OCI-LY7 (cell line): ENCODE data around the gene RREB1. TPM values are rescaled to one million over a fixed set of nuclear protein-coding genes. Genes with fewer than 3 reads are reported as not detected.

Source experiments
- BruUV-seq: library from RNA; stranded (reverse); fragments of 400-500 nt; replicated peaks from 2 replicates; lab custom pipeline; 2021; lab: Mats Ljungman, UMichigan
- CTCF ChIA-PET: fragments of 300-600 bp; sonication (Branson Sonifier 250); formaldehyde crosslinking; loops from one replicate; lab custom pipeline; 2022; ENCODE audit warnings: antibody characterized with exemption; ENCODE audit not compliant: unreplicated experiment; lab: Charles Lee
- POLR2A ChIA-PET: fragments of 300-600 bp; sonication (Branson Sonifier 250); formaldehyde crosslinking; loops from one replicate; lab custom pipeline; 2022; ENCODE audit warnings: antibody characterized with exemption; lab: Charles Lee
- DNase-seq: peaks from one replicate; pipeline ENCODE4 v3.0.0-alpha.2; 2015; ENCODE audit warnings: low spot score
- H2AFZ ChIP-seq: fragments of 200-600 bp; sonication (generic), shearing (Covaris generic); 2 replicates; pipeline ENCODE4 v1.6.1; 2014; ENCODE audit warnings: mild to moderate bottlenecking, antibody characterized with exemption, low read length, moderate library complexity
- H3K27ac ChIP-seq: fragments of 200-600 bp; sonication (generic); 2 replicates; pipeline ENCODE4 v1.5.1; 2014; ENCODE audit warnings: mixed run types, low read depth, mild to moderate bottlenecking, moderate library complexity, low read length, inconsistent platforms; ENCODE audit not compliant: poor library complexity, severe bottlenecking
- H3K36me3 ChIP-seq: fragments of 200-600 bp; sonication (generic); 2 replicates; pipeline ENCODE4 v1.6.1; 2014; ENCODE audit warnings: mild to moderate bottlenecking, antibody characterized with exemption, low read length, moderate library complexity, mixed read lengths; ENCODE audit not compliant: insufficient read depth
- H3K4me1 ChIP-seq: fragments of 200-600 bp; sonication (generic); 2 replicates; pipeline ENCODE4 v1.5.1; 2014; ENCODE audit warnings: mild to moderate bottlenecking, low read length; ENCODE audit not compliant: insufficient read depth, poor library complexity, severe bottlenecking
- H3K4me2 ChIP-seq: fragments of 200-600 bp; sonication (generic); 2 replicates; pipeline ENCODE4 v1.6.1; 2014; ENCODE audit warnings: mild to moderate bottlenecking, low read length
- H3K4me3 ChIP-seq: fragments of 200-600 bp; sonication (generic); 2 replicates; pipeline ENCODE4 v1.5.1; 2014; ENCODE audit warnings: mild to moderate bottlenecking, low read depth, low read length; ENCODE audit not compliant: poor library complexity, severe bottlenecking
- H3K79me2 ChIP-seq: fragments of 200-600 bp; sonication (generic); 2 replicates; pipeline ENCODE4 v1.6.1; 2016; ENCODE audit warnings: low read depth, mild to moderate bottlenecking, low read length, moderate library complexity, mixed read lengths; ENCODE audit not compliant: insufficient read depth
- H3K9me2 ChIP-seq: fragments of 200-600 bp; sonication (generic); 2 replicates; pipeline ENCODE4 v1.6.1; 2016; ENCODE audit warnings: mild to moderate bottlenecking, low read length, mixed read lengths; ENCODE audit not compliant: insufficient read depth
- H3K9me3 ChIP-seq: fragments of 200-600 bp; sonication (generic); 2 replicates; pipeline ENCODE4 v1.6.1; 2014; ENCODE audit warnings: mild to moderate bottlenecking, mixed run types, low read length, mixed read lengths
- H4K20me1 ChIP-seq: fragments of 200-600 bp; sonication (generic); 2 replicates; pipeline ENCODE4 v1.6.1; 2014; ENCODE audit warnings: mild to moderate bottlenecking, antibody characterized with exemption, low read length, moderate library complexity, mixed read lengths; ENCODE audit not compliant: insufficient read depth
- CTCF ChIP-seq: fragments of 200-600 bp; sonication (generic); conservative IDR thresholded peaks from 2 replicates; pipeline ENCODE4 v1.5.1; 2014; ENCODE audit warnings: mild to moderate bottlenecking, antibody characterized with exemption, low read length, moderate library complexity, mixed read lengths
- EZH2phosphoT487 ChIP-seq: fragments of 200-600 bp; sonication (generic); IDR thresholded peaks from 2 replicates; pipeline ENCODE4 v1.6.1; 2018; ENCODE audit warnings: low read depth, borderline replicate concordance, mild to moderate bottlenecking, mixed run types, antibody characterized with exemption, low read length, moderate library complexity, mixed read lengths
- intact Hi-C: fragments of 100-400 bp; cut with micrococcal nuclease; formaldehyde crosslinking; loops from one replicate; pipeline ENCODE4 v1.10.0; 2022; ENCODE audit not compliant: unreplicated experiment
- total RNA-seq, 2 experiments: library from RNA; depleted of rRNA in 1 of 2; stranded (reverse); fragments of >200 nt in 1 of 2; shearing (Covaris generic) in 1 of 2; gene quantifications; 2 replicates each; pipeline ENCODE4 v1.2.3, GENCODE V29; 2014 to 2022

RREB1 gene
- total RNA-seq, 2 experiments from 2014 or later = 4.4 to 7.1 TPM

- Histone ChIP-seq H2AFZ (no peak overlapping the region), H3K9me2 (no peaks in the 10 kb centered on the region), H3K9me3 (no peaks in the 10 kb centered on the region), H4K20me1 (peaks cover 12% of the 10 kb centered on the region; the same call in 1 of the 2 replicates), H3K4me3 (no peak overlapping the region), H3K79me2 (no peaks in the 10 kb centered on the region), H3K27ac (no peak overlapping the region), H3K4me2 (no peak overlapping the region), H3K36me3 (no peaks in the 10 kb centered on the region), H3K4me1 (peaks cover 22% of the 10 kb centered on the region)
- BruUV-seq = no TSS peak
- ChIA-PET POLR2A (no interaction called here), CTCF (no interaction called here)
- intact Hi-C loops = no loop called here
- TF ChIP-seq CTCF = no peak
- no peak for DNase-seq
Measured at GRCh38 chr6:7148100-7148822, 40.5 kb downstream of the RREB1 start.

GRCh38 chr6:7150381-7151064, 42.8 kb downstream of the RREB1 start:
- H3K4me1 ChIP-seq = peaks cover 30% of the 10 kb centered on the region
- H4K20me1 ChIP-seq = peaks cover 20% of the 10 kb centered on the region; the same call in 1 of the 2 replicates
- POLR2A ChIA-PET = no interaction called here
- intact Hi-C loops = no loop called here
- no peak overlapping the region for H2AFZ ChIP-seq
- CTCF ChIA-PET = no interaction called here
- H3K9me3 ChIP-seq = no peaks in the 10 kb centered on the region
- H3K4me3 ChIP-seq = no peak overlapping the region
- no peak for TF ChIP-seq CTCF
- no peak for TF ChIP-seq EZH2phosphoT487
- H3K4me2 ChIP-seq = no peak overlapping the region
- no peaks in the 10 kb centered on the region for H3K9me2 ChIP-seq
- H3K36me3 ChIP-seq = no peaks in the 10 kb centered on the region
- H3K79me2 ChIP-seq = no peaks in the 10 kb centered on the region
- BruUV-seq = no TSS peak
- no peak overlapping the region for H3K27ac ChIP-seq
- DNase-seq = no peak

GRCh38 chr6:7151381-7151780, 43.6 kb downstream of the RREB1 start:
- no TSS peak for BruUV-seq
- Histone ChIP-seq H3K4me3 (no peak overlapping the region), H3K9me2 (no peaks in the 10 kb centered on the region), H3K4me1 (peaks cover 30% of the 10 kb centered on the region), H3K4me2 (no peak overlapping the region), H3K9me3 (no peaks in the 10 kb centered on the region), H4K20me1 (peaks cover 27% of the 10 kb centered on the region), H3K79me2 (no peaks in the 10 kb centered on the region), H2AFZ (no peak overlapping the region), H3K36me3 (no peaks in the 10 kb centered on the region), H3K27ac (no peak overlapping the region)
- CTCF ChIA-PET = no interaction called here
- DNase-seq = no peak
- TF ChIP-seq EZH2phosphoT487 (no peak), CTCF (no peak)
- POLR2A ChIA-PET = interaction anchor here (0.6 kb wide), 1 partner anchor 1535 kb away, joined by 5 read pairs; no protein-coding TSS in a partner anchor
- intact Hi-C loops = no loop called here
